ENCODE results near the gene COPG1. TPM values are rescaled to one million over a fixed set of nuclear protein-coding genes. Genes with fewer than 3 reads are reported as not detected.

COPG1 gene
- total and polyA plus RNA-seq, 10 of the 15 experiments (the other 5 are each of a cell fraction or from before 2014, with no cell fraction given): 54.8 to 143 (median 91.2) TPM

DNA sequence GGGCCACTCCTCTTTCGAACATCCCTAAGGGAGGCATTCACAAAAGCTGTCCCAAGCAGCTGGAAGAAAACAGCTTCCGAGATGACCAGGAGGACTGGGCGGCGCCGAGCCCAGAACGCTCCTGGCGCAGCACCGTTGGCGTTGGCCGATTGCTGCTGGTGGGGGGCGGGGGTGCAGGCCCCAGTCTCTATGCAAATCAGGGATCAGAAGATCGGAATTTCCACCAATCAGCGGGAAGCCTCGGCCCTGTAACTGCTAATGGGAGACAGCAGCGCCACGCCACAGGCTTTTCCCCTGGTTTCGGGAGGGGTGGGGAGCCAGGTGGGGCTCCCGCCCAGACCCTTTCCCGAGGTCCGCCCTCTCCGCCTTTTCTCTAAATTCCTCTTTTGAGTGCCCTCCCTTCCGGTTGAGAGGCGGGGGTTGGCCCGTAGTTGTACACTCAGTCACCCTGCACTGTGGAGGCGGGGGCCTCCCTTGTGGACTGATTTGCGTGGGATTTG is 56.2 kb downstream of the COPG1 start:
- Histone ChIP-seq H3K27me3 (replicated peaks in 1 of 2; ENCODE audit: control insufficient read depth in 2 of 2, insufficient read depth in 2 of 2, low read length in 1 of 2) (no peaks in the 10 kb centered on the region), H3K36me3 (ENCODE audit: control insufficient read depth in 2 of 2, insufficient read depth in 2 of 2, low read length in 1 of 2) (peaks cover 6% of the 10 kb centered on the region in 2 experiments; a peak in 3 of 4 replicates), H3K27ac (ENCODE audit: control insufficient read depth, insufficient read depth) (peak overlapping the region; percentile 33; the same call in 1 of the 2 replicates), H3K79me2 (ENCODE audit: control insufficient read depth, insufficient read depth, low read length) (no peaks in the 10 kb centered on the region), H2AFZ (ENCODE audit: control insufficient read depth, low read depth, low read length) (peak overlapping the region; percentile 80), H3K4me2 (ENCODE audit: control insufficient read depth, insufficient read depth) (peak overlapping the region; percentile 79), H3K9me3 (replicated peaks; ENCODE audit: control insufficient read depth, insufficient read depth, low read length) (no peaks in the 10 kb centered on the region), H3K9ac (ENCODE audit: control insufficient read depth, insufficient read depth, low read length) (no peak overlapping the region; the same call in 1 of the 2 replicates), H3K4me3 (no peak overlapping the region; the same call in 1 of the 2 replicates), H3K4me1 (ENCODE audit: control insufficient read depth, insufficient read depth, low read length) (peaks cover 17% of the 10 kb centered on the region), H4K20me1 (ENCODE audit: control insufficient read depth, insufficient read depth) (no peaks in the 10 kb centered on the region)
- intact Hi-C loops (cut with micrococcal nuclease; ENCODE audit: unreplicated experiment) (no loop called here), in situ Hi-C loops (cut with MboI) (no loop called here)
- RAD21 ChIA-PET (ENCODE audit: unreplicated experiment): no interaction called here
- CTCF ChIA-PET: interaction anchor here (1.4 to 1.9 kb wide), 2 partner anchors 22 to 25 kb away, joined by 3 to 8 read pairs; no protein-coding TSS in a partner anchor
- FAIRE-seq (no peak), ATAC-seq (peak; percentile 64), DNase-seq (ENCODE audit: low read depth, low spot score) (no peak)
- BruUV-seq (replicated peaks): no TSS peak
- 44% methylated on average over 23 of the region's 26 CpGs for WGBS (ENCODE audit: insufficient coverage, insufficient replicate concordance, low lambda C conversion rate, missing lambda C conversion rate)
- POLR2A ChIA-PET: interaction anchor here (2.0 to 2.3 kb wide), 2 partner anchors 11 to 27 kb away, joined by 13 to 14 read pairs; partner anchors contain the start of gene HMCES
- SMC1A ChIA-PET (ENCODE audit: uncharacterized antibody, unreplicated experiment): interaction anchor here (0.9 to 1.9 kb wide), 4 partner anchors 9 to 32 kb away, joined by 3 to 8 read pairs (median 4); a partner anchor contains a TSS
- TF ChIP-seq SIN3A (IDR thresholded peaks at IDR 0.05; ENCODE audit: low read depth, low read length) (no peak), MTA3 (IDR thresholded peaks at IDR 0.05; ENCODE audit: borderline replicate concordance, low read length) (no peak; the same call in 1 of the 2 replicates), RELA (IDR thresholded peaks at IDR 0.05; ENCODE audit: borderline replicate concordance, partially characterized antibody) (no peak), CREB1 (IDR thresholded peaks at IDR 0.05; ENCODE audit: low read depth) (0 out of 2 replicates have a peak, but pooled peaks have one; percentile 18), BRCA1 (IDR thresholded peaks at IDR 0.05; ENCODE audit: low read depth, low read length) (no peak), IKZF1 (conservative IDR thresholded peaks at IDR 0.05) (0 out of 2 replicates have a peak, but pooled peaks have one; percentile 50), SMC3 (IDR thresholded peaks at IDR 0.05; ENCODE audit: borderline replicate concordance, low read length) (no peak), NR2C2 (IDR thresholded peaks at IDR 0.05; ENCODE audit: borderline replicate concordance, control insufficient read depth, insufficient read length, low read depth) (no peak), CREM (IDR thresholded peaks at IDR 0.05; ENCODE audit: low read depth) (0 out of 2 replicates have a peak, but pooled peaks have one; percentile 12), POU2F2 (IDR thresholded peaks at IDR 0.05; ENCODE audit: borderline replicate concordance, low read depth, low read length) (peak; percentile 88; the same call in 2 of the 3 replicates), NRF1 (conservative IDR thresholded peaks at IDR 0.05; ENCODE audit: low read depth, low read length) (no peak), IRF4 (IDR thresholded peaks at IDR 0.05; ENCODE audit: low read depth, low read length) (no peak), YBX1 (IDR thresholded peaks at IDR 0.05) (no peak)
- TF ChIP-seq, protein P1, sequence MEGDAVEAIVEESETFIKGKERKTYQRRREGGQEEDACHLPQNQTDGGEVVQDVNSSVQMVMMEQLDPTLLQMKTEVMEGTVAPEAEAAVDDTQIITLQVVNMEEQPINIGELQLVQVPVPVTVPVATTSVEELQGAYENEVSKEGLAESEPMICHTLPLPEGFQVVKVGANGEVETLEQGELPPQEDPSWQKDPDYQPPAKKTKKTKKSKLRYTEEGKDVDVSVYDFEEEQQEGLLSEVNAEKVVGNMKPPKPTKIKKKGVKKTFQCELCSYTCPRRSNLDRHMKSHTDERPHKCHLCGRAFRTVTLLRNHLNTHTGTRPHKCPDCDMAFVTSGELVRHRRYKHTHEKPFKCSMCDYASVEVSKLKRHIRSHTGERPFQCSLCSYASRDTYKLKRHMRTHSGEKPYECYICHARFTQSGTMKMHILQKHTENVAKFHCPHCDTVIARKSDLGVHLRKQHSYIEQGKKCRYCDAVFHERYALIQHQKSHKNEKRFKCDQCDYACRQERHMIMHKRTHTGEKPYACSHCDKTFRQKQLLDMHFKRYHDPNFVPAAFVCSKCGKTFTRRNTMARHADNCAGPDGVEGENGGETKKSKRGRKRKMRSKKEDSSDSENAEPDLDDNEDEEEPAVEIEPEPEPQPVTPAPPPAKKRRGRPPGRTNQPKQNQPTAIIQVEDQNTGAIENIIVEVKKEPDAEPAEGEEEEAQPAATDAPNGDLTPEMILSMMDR (IDR thresholded peaks at IDR 0.05 in 2 of 3, conservative IDR thresholded peaks at IDR 0.05 in 1 of 3; ENCODE audit: control insufficient read depth in 2 of 3, extremely low read depth in 1 of 3, insufficient read depth in 1 of 3, low read depth in 3 of 3, low read length in 3 of 3): no peak
- TF ChIP-seq, protein P2, sequence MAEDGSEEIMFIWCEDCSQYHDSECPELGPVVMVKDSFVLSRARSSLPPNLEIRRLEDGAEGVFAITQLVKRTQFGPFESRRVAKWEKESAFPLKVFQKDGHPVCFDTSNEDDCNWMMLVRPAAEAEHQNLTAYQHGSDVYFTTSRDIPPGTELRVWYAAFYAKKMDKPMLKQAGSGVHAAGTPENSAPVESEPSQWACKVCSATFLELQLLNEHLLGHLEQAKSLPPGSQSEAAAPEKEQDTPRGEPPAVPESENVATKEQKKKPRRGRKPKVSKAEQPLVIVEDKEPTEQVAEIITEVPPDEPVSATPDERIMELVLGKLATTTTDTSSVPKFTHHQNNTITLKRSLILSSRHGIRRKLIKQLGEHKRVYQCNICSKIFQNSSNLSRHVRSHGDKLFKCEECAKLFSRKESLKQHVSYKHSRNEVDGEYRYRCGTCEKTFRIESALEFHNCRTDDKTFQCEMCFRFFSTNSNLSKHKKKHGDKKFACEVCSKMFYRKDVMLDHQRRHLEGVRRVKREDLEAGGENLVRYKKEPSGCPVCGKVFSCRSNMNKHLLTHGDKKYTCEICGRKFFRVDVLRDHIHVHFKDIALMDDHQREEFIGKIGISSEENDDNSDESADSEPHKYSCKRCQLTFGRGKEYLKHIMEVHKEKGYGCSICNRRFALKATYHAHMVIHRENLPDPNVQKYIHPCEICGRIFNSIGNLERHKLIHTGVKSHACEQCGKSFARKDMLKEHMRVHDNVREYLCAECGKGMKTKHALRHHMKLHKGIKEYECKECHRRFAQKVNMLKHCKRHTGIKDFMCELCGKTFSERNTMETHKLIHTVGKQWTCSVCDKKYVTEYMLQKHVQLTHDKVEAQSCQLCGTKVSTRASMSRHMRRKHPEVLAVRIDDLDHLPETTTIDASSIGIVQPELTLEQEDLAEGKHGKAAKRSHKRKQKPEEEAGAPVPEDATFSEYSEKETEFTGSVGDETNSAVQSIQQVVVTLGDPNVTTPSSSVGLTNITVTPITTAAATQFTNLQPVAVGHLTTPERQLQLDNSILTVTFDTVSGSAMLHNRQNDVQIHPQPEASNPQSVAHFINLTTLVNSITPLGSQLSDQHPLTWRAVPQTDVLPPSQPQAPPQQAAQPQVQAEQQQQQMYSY (CRISPR knock-in tag; IDR thresholded peaks at IDR 0.05): no peak
- TF ChIP-seq, protein P3, sequence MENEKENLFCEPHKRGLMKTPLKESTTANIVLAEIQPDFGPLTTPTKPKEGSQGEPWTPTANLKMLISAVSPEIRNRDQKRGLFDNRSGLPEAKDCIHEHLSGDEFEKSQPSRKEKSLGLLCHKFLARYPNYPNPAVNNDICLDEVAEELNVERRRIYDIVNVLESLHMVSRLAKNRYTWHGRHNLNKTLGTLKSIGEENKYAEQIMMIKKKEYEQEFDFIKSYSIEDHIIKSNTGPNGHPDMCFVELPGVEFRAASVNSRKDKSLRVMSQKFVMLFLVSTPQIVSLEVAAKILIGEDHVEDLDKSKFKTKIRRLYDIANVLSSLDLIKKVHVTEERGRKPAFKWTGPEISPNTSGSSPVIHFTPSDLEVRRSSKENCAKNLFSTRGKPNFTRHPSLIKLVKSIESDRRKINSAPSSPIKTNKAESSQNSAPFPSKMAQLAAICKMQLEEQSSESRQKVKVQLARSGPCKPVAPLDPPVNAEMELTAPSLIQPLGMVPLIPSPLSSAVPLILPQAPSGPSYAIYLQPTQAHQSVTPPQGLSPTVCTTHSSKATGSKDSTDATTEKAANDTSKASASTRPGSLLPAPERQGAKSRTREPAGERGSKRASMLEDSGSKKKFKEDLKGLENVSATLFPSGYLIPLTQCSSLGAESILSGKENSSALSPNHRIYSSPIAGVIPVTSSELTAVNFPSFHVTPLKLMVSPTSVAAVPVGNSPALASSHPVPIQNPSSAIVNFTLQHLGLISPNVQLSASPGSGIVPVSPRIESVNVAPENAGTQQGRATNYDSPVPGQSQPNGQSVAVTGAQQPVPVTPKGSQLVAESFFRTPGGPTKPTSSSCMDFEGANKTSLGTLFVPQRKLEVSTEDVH (IDR thresholded peaks at IDR 0.05; ENCODE audit: low read depth, partially characterized antibody): no peak
